Stimulated activated naive B cell treated with anti-CD40 and anti-IgM and Interleukin-4, amounts not matched to agents 10 μg/mL and 1 μg/mL and 100 μg/mL, for 72 hours (primary cell): Measurements from ENCODE around the gene UBFD1.

ENCODE experiments used
- ATAC-seq, 2 donors: fragments of 150-1000 bp; cut with Tn5 transposase; replicated peaks; 2 replicates each; pipeline ENCODE4 v1.10.0; 2021; ENCODE audit warnings: moderate library complexity in 1 of 2
- DNase-seq: peaks from one replicate; pipeline ENCODE4 v3.0.0; 2021
- H3K27ac Mint-ChIP-seq: one replicate; pipeline ENCODE4 v1.8.0; 2022; ENCODE audit warnings: mild to moderate bottlenecking, mixed read lengths
- H3K27me3 Mint-ChIP-seq, 2 donors: one replicate each; pipeline ENCODE4 v1.8.0; 2022; ENCODE audit warnings: mixed read lengths in 2 of 2
- H3K36me3 Mint-ChIP-seq, 2 donors: one replicate each; pipeline ENCODE4 v1.8.0; 2022; ENCODE audit warnings: mixed read lengths in 2 of 2, mild to moderate bottlenecking in 1 of 2
- H3K4me1 Mint-ChIP-seq, 2 donors: one replicate each; pipeline ENCODE4 v1.8.0; 2022; ENCODE audit warnings: mixed read lengths in 2 of 2, mild to moderate bottlenecking in 1 of 2
- H3K4me3 Mint-ChIP-seq, 2 donors: one replicate each; pipeline ENCODE4 v1.8.0; 2022; ENCODE audit warnings: mild to moderate bottlenecking in 2 of 2, mixed read lengths in 2 of 2, moderate library complexity in 1 of 2
- H3K9me3 Mint-ChIP-seq, 2 donors: one replicate each; pipeline ENCODE4 v1.8.0; 2022; ENCODE audit warnings: mixed read lengths in 2 of 2, mild to moderate bottlenecking in 1 of 2

UBFD1 gene

GRCh38 chr16:23519282-23519681 is 38.2 kb upstream of the UBFD1 start:
- peaks cover 3 to 5% of the 10 kb centered on the region in 2 donors for H3K9me3 Mint-ChIP-seq
- H3K4me1 Mint-ChIP-seq: peaks cover 30 to 65% of the 10 kb centered on the region in 2 donors
- peak in 1 of 2 donors; percentile 27 for ATAC-seq
- H3K27ac Mint-ChIP-seq: peak overlapping the region; percentile 94
- H3K27me3 Mint-ChIP-seq: no peaks in the 10 kb centered on the region
- DNase-seq: no peak
- peaks cover 47 to 71% of the 10 kb centered on the region in 2 donors for H3K36me3 Mint-ChIP-seq
- peak overlapping the region; percentile 39 to 70 for H3K4me3 Mint-ChIP-seq

GRCh38 chr16:23520500-23520899 is 37.0 kb upstream of the UBFD1 start:
- Mint-ChIP-seq H3K9me3 (peaks cover 3 to 5% of the 10 kb centered on the region in 2 donors), H3K4me3 (no peak overlapping the region), H3K27me3 (no peaks in the 10 kb centered on the region), H3K27ac (peak overlapping the region; percentile 69), H3K36me3 (peaks cover 52 to 73% of the 10 kb centered on the region in 2 donors), H3K4me1 (peaks cover 27 to 55% of the 10 kb centered on the region in 2 donors)
- no peak for DNase-seq
- no peak for ATAC-seq

GRCh38 chr16:23521037-23521743 is 36.3 kb upstream of the UBFD1 start:
- H3K27ac Mint-ChIP-seq: peak overlapping the region; percentile 69
- peak overlapping the region; percentile 14 to 57 for H3K4me3 Mint-ChIP-seq
- peaks cover 27 to 48% of the 10 kb centered on the region in 2 donors for H3K4me1 Mint-ChIP-seq
- H3K36me3 Mint-ChIP-seq: peaks cover 51 to 72% of the 10 kb centered on the region in 2 donors
- DNase-seq (no peak), ATAC-seq (no peak)
- peaks cover 3 to 5% of the 10 kb centered on the region in 2 donors for H3K9me3 Mint-ChIP-seq
- H3K27me3 Mint-ChIP-seq: no peaks in the 10 kb centered on the region

- no peak for DNase-seq
- Mint-ChIP-seq H3K9me3 (peaks cover 3 to 5% of the 10 kb centered on the region in 2 donors), H3K4me3 (no peak overlapping the region), H3K27ac (peak overlapping the region; percentile 31), H3K36me3 (peaks cover 55 to 70% of the 10 kb centered on the region in 2 donors), H3K27me3 (no peaks in the 10 kb centered on the region), H3K4me1 (peaks cover 21 to 40% of the 10 kb centered on the region in 2 donors)
- no peak for ATAC-seq
These were observed 35.6 kb upstream of the UBFD1 start for GRCh38 chr16:23521965-23522364.

- ATAC-seq (no peak), DNase-seq (no peak)
- Mint-ChIP-seq H3K4me3 (no peak overlapping the region), H3K4me1 (peaks cover 16 to 29% of the 10 kb centered on the region in 2 donors), H3K9me3 (peaks cover 2 to 5% of the 10 kb centered on the region in 2 donors), H3K27me3 (no peaks in the 10 kb centered on the region), H3K36me3 (peaks cover 54 to 73% of the 10 kb centered on the region in 2 donors), H3K27ac (peak overlapping the region; percentile 59)
These were observed 34.2 kb upstream of the UBFD1 start for GRCh38 chr16:23523321-23523720.

- H3K4me3 Mint-ChIP-seq: no peak overlapping the region
- ATAC-seq (no peak), DNase-seq (no peak)
- peaks cover 56 to 76% of the 10 kb centered on the region in 2 donors for H3K36me3 Mint-ChIP-seq
- peaks cover 2 to 5% of the 10 kb centered on the region in 2 donors for H3K9me3 Mint-ChIP-seq
- no peaks in the 10 kb centered on the region for H3K27me3 Mint-ChIP-seq
- H3K27ac Mint-ChIP-seq: peak overlapping the region; percentile 59
- H3K4me1 Mint-ChIP-seq: peaks cover 12 to 25% of the 10 kb centered on the region in 2 donors
These were observed 33.6 kb upstream of the UBFD1 start for GRCh38 chr16:23523876-23524385.

GRCh38 chr16:23524886-23525285 is 32.6 kb upstream of the UBFD1 start:
- ATAC-seq (no peak), DNase-seq (no peak)
- Mint-ChIP-seq H3K27me3 (no peaks in the 10 kb centered on the region), H3K27ac (no peak overlapping the region), H3K9me3 (no peaks in the 10 kb centered on the region), H3K36me3 (peaks cover 51 to 74% of the 10 kb centered on the region in 2 donors), H3K4me1 (peaks cover 6 to 17% of the 10 kb centered on the region in 2 donors), H3K4me3 (no peak overlapping the region)

GRCh38 chr16:23527961-23528643 is 29.4 kb upstream of the UBFD1 start:
- H3K4me3 Mint-ChIP-seq: no peak overlapping the region

GRCh38 chr16:23528644-23529310 is 28.8 kb upstream of the UBFD1 start:
- H3K4me3 Mint-ChIP-seq: no peak overlapping the region
- no peaks in the 10 kb centered on the region for H3K9me3 Mint-ChIP-seq

More at GRCh38 chr16:23527961-23528643, 29.4 kb upstream of the UBFD1 start:
- H3K4me1 Mint-ChIP-seq: peaks cover 0 to 2% of the 10 kb centered on the region in 2 donors
- no peak overlapping the region for H3K27ac Mint-ChIP-seq
- peaks cover 38 to 54% of the 10 kb centered on the region in 2 donors for H3K36me3 Mint-ChIP-seq
- DNase-seq (no peak), ATAC-seq (no peak)
- no peaks in the 10 kb centered on the region for H3K9me3 Mint-ChIP-seq
- H3K27me3 Mint-ChIP-seq: no peaks in the 10 kb centered on the region

GRCh38 chr16:23530062-23530461 is 27.5 kb upstream of the UBFD1 start:
- H3K27ac Mint-ChIP-seq: no peak overlapping the region
- DNase-seq: no peak
- H3K27me3 Mint-ChIP-seq: no peaks in the 10 kb centered on the region
- no peaks in the 10 kb centered on the region for H3K4me1 Mint-ChIP-seq
- H3K36me3 Mint-ChIP-seq: peaks cover 34 to 47% of the 10 kb centered on the region in 2 donors
- no peaks in the 10 kb centered on the region for H3K9me3 Mint-ChIP-seq
- H3K4me3 Mint-ChIP-seq: no peak overlapping the region
- ATAC-seq: no peak

More at GRCh38 chr16:23528644-23529310, 28.8 kb upstream of the UBFD1 start:
- no peaks in the 10 kb centered on the region for H3K4me1 Mint-ChIP-seq
- DNase-seq: no peak
- no peak for ATAC-seq
- no peak overlapping the region for H3K27ac Mint-ChIP-seq
- H3K27me3 Mint-ChIP-seq: no peaks in the 10 kb centered on the region
- peaks cover 39 to 53% of the 10 kb centered on the region in 2 donors for H3K36me3 Mint-ChIP-seq

GRCh38 chr16:23532448-23532847 is 25.1 kb upstream of the UBFD1 start:
- H3K36me3 Mint-ChIP-seq: peaks cover 22 to 38% of the 10 kb centered on the region in 2 donors

GRCh38 chr16:23534868-23535860 is 22.4 kb upstream of the UBFD1 start:
- ATAC-seq (no peak), DNase-seq (no peak)
- no peaks in the 10 kb centered on the region for H3K9me3 Mint-ChIP-seq
- H3K27me3 Mint-ChIP-seq: no peaks in the 10 kb centered on the region
- no peak overlapping the region for H3K4me3 Mint-ChIP-seq
- no peaks in the 10 kb centered on the region for H3K4me1 Mint-ChIP-seq
- peaks cover 24 to 28% of the 10 kb centered on the region in 2 donors for H3K36me3 Mint-ChIP-seq
- no peak overlapping the region for H3K27ac Mint-ChIP-seq

More at GRCh38 chr16:23532448-23532847, 25.1 kb upstream of the UBFD1 start:
- H3K27me3 Mint-ChIP-seq: no peaks in the 10 kb centered on the region
- H3K27ac Mint-ChIP-seq: no peak overlapping the region
- H3K4me1 Mint-ChIP-seq: no peaks in the 10 kb centered on the region
- no peak for DNase-seq
- H3K9me3 Mint-ChIP-seq: no peaks in the 10 kb centered on the region
- no peak overlapping the region for H3K4me3 Mint-ChIP-seq
- no peak for ATAC-seq

- ATAC-seq (no peak), DNase-seq (no peak)
- Mint-ChIP-seq H3K9me3 (no peaks in the 10 kb centered on the region), H3K27ac (no peak overlapping the region), H3K4me1 (no peaks in the 10 kb centered on the region), H3K36me3 (peaks cover 23 to 26% of the 10 kb centered on the region in 2 donors), H3K27me3 (no peaks in the 10 kb centered on the region), H3K4me3 (no peak overlapping the region)
These were observed 21.6 kb upstream of the UBFD1 start for GRCh38 chr16:23535901-23536300.
